Ovary (tissue), 10 donors: ENCODE measurements around the gene C1orf116. TPM values are rescaled to one million over a fixed set of nuclear protein-coding genes. Genes with fewer than 3 reads are reported as not detected.

Source experiments
- DNase-seq, 5 donors: peaks; one replicate each; pipeline ENCODE4 v3.0.0-alpha.2; 2019 to 2020
- H3K27ac ChIP-seq, 2 donors: fragments of 200-600 bp; one replicate each; pipeline versions ENCODE4 v1.5.1 to v1.8.0; 2019 to 2022
- H3K27me3 ChIP-seq: fragments of 200-600 bp; one replicate; pipeline ENCODE4 v1.8.0; 2022
- H3K36me3 ChIP-seq: fragments of 200-600 bp; sonication (generic); one replicate; pipeline ENCODE4 v1.5.1; 2019
- H3K4me1 ChIP-seq: one replicate; pipeline ENCODE4 v1.8.1; 2013; ENCODE audit warnings: mild to moderate bottlenecking, moderate library complexity; ENCODE audit not compliant: insufficient read depth
- H3K4me3 ChIP-seq: fragments of 200-600 bp; sonication (generic); one replicate; pipeline ENCODE4 v1.5.1; 2017
- H3K9me3 ChIP-seq, 2 donors: fragments of 200-600 bp in 1 of 2; sonication (generic) in 1 of 2; one replicate each; pipeline versions ENCODE4 v1.5.1 to v1.8.1; 2013 to 2019; ENCODE audit warnings: mild to moderate bottlenecking in 1 of 2, moderate library complexity in 1 of 2
- EP300 ChIP-seq: sonication (generic); formaldehyde crosslinking; IDR thresholded peaks from one replicate; pipeline ENCODE4 v1.6.1; 2017; ENCODE audit warnings: antibody characterized with exemption
- POLR2A ChIP-seq: fragments of 450-650 bp; IDR thresholded peaks from one replicate; pipeline ENCODE4 v1.6.1; 2017; ENCODE audit warnings: antibody characterized with exemption, mild to moderate bottlenecking, moderate library complexity
- WGBS, 3 donors: extraction: QIAGEN DNeasy Blood & Tissue Kit in 1 of 3; methylation state at CpG; one replicate each; pipeline versions ENCODE4 v1.1.5 to v1.1.7; 2013 to 2017; 5-methylcytosine and 5-hydroxymethylcytosine counted together
- intact Hi-C, 4 donors: fragments of 100-400 bp; cut with DNase I; formaldehyde crosslinking; loops; one replicate each; pipeline versions ENCODE4 v1.11.0 to v1.15.1; 2022 to 2023
- long read RNA-seq, 3 donors: library from polyadenylated mRNA in 2 of 3; unstranded in 2 of 3; transcript quantifications; one replicate each; pipeline ENCODE4 v2.0.0 and lab custom pipeline, GENCODE V29; 2021 to 2026
- polyA plus RNA-seq, 2 donors: library from polyadenylated mRNA; stranded (reverse); fragments of 200-250 nt in 1 of 2; fragments of 350-450 nt in 1 of 2; fragmentation: Illumina TruSeq in 1 of 2; extraction: RNeasy Lipid Tissue Mini Kit (QIAGEN cat#74804) in 1 of 2; gene quantifications; one replicate each; pipeline ENCODE4 v1.2.3, GENCODE V29; 2013 to 2014
- total RNA-seq, 7 donors: library from RNA; depleted of rRNA in 2 of 7; stranded (reverse); fragments of >200 nt in 2 of 7; fragmentation: NEBNext Ultra II Directional in 3 of 7; extraction: Animal tissue kit (Norgen Biotek cat#: 25700) in 3 of 7; gene quantifications; one replicate each; pipeline versions ENCODE4 v1.1.0 to v1.2.4, GENCODE V29; 2016 to 2023
- TF ChIP-seq, protein P1 (sequence below), 3 donors: fragments of 450-650 bp in 2 of 3; fragments of 200-600 bp in 1 of 3; IDR thresholded peaks; one replicate each; pipeline versions ENCODE4 v1.5.1 to v1.8.0; 2016 to 2022; ENCODE audit warnings: antibody characterized with exemption in 3 of 3, mild to moderate bottlenecking in 1 of 3
- donor health status: DM: no; HTN: no; CAD: no; lungs with moderate emphysema.
- donor health status: DM: no; HTN: no; CAD: no.
- donor health status: Bipolar disorder and iron deficiency.
- donor health status: DM: yes; HTN: yes; CAD: no.
- donor health status: DM: no; HTN: no; CAD: no.
- donor health status: DM: yes; HTN: yes; CAD: no.

C1orf116 gene
- 1 to 10 TPM in 2 of 7 donors, under 1 TPM in 3, not detected in 2; 0.10 to 1.6 (median 0.72) TPM for total RNA-seq
- polyA plus RNA-seq, result under 1 TPM; 0.02 to 0.07 TPM
- long read RNA-seq, donor 1, partial matches to known transcripts, result 0 of 2 reads
- long read RNA-seq, donor 1, other reads (novel, unspliced or antisense), result 2 of 2 reads
- long read RNA-seq, donor 2, result 0 reads
- long read RNA-seq, donor 3, partial matches to known transcripts, result 0 of 1 reads
- long read RNA-seq, donor 3, other reads (novel, unspliced or antisense), result 1 of 1 reads

DNA sequence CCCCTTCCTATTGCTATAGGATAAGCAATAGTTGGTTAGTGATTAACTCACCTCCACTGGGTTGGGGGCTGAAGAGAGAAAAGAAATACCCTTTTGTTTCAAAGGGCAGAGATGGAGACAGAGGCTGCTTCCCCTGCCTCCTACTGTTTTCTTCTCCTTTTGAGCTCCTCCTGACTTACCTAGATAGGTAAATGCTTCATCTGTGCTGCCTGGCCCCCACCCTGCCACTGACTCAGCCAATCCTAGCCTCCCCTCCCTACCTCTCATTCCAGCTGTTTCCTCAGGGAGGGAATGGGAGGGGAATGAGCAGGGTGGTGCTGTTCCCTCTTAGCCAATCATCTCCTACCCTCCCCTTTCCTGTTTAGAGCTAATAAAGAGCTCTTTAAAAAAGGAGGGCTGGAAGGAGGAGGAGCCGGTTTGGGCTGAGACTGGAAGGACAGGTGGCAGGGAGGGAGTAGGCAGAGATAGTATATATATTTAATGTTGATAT lies at the start of gene C1orf116:
Gene C1orf116 (minus strand): TSS at position 229 of the 490 bp plus-strand sequence. CDS start 5,158 bp downstream, outside the sequence.
- no peaks in the 10 kb centered on the region for H3K36me3 ChIP-seq
- H3K27me3 ChIP-seq, result no peaks in the 10 kb centered on the region
- 11 to 13% (median 12%) methylated on average over 1 of the region's 1 CpG for WGBS, 3 donors
- no peak within 1 kb of the TSS for H3K27ac ChIP-seq
- no peak for DNase-seq
- no peaks in the 10 kb centered on the region for H3K9me3 ChIP-seq
- no peak within 1 kb of the TSS for H3K4me3 ChIP-seq
- no peaks in the 10 kb centered on the region for H3K4me1 ChIP-seq
- intact Hi-C loops, result no loop called here
- TF ChIP-seq, protein P1, sequence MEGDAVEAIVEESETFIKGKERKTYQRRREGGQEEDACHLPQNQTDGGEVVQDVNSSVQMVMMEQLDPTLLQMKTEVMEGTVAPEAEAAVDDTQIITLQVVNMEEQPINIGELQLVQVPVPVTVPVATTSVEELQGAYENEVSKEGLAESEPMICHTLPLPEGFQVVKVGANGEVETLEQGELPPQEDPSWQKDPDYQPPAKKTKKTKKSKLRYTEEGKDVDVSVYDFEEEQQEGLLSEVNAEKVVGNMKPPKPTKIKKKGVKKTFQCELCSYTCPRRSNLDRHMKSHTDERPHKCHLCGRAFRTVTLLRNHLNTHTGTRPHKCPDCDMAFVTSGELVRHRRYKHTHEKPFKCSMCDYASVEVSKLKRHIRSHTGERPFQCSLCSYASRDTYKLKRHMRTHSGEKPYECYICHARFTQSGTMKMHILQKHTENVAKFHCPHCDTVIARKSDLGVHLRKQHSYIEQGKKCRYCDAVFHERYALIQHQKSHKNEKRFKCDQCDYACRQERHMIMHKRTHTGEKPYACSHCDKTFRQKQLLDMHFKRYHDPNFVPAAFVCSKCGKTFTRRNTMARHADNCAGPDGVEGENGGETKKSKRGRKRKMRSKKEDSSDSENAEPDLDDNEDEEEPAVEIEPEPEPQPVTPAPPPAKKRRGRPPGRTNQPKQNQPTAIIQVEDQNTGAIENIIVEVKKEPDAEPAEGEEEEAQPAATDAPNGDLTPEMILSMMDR (IDR thresholded peaks at IDR 0.05), result no peak
- TF ChIP-seq POLR2A (no peak), EP300 (no peak)

DNA sequence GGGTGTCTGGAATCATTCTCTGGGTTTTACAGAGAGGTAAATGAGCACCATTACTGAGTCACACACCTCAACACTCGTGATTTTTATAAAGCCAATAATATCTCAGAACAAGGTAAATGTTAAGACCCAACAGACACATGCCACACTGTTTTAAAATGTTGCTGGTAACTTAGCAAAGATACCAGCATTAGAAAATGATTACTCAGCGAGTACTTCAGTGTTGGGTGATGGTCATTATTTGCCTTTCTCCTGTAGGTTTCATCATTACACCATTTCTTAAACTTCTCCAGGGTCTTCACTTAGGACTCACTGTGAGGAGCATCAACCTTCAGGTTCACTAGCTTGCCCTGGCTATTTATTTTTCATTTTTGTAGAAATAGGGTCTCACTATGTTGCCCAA lies 49.2 kb upstream of the C1orf116 start:
- H3K9me3 ChIP-seq, result no peaks in the 10 kb centered on the region
- DNase-seq, result no peak
- WGBS, 3 donors, result 89 to 95% (median 90%) methylated on average over 2 of the region's 2 CpGs
- TF ChIP-seq, protein P1 (IDR thresholded peaks at IDR 0.05), result no peak
- no peak for TF ChIP-seq EP300
- TF ChIP-seq POLR2A, result no peak
- no peaks in the 10 kb centered on the region for H3K36me3 ChIP-seq
- no peak overlapping the region for H3K27ac ChIP-seq
- intact Hi-C loops, result loop anchor here in 2 of 4 donors (5.0 to 10.0 kb wide), 2 partner anchors 323 to 325 kb away; no protein-coding TSS in a partner anchor
- no peaks in the 10 kb centered on the region for H3K4me1 ChIP-seq
- no peaks in the 10 kb centered on the region for H3K27me3 ChIP-seq
- no peak overlapping the region for H3K4me3 ChIP-seq

DNA sequence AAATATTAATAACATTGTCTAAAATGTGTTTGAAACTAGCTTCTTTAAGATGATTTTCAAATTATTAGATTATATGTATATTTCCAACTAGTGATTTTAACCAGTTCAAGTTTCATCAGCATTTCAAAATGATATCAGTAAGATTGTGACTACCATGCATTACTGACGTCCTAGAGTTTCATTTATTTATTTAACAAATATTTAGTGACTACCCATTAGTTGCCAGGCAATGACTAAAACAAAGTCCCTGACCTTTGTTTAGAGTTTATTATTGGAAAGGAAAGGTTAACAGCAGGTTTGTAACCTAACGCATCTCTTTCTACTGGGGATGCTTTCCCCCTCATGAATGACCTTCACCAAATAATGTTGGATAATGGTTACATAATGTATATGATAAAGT lies 48.5 kb upstream of the C1orf116 start:
- H3K27ac ChIP-seq, result no peak overlapping the region
- H3K27me3 ChIP-seq, result no peaks in the 10 kb centered on the region
- no peak for DNase-seq
- H3K4me1 ChIP-seq, result no peaks in the 10 kb centered on the region
- no peaks in the 10 kb centered on the region for H3K36me3 ChIP-seq
- H3K4me3 ChIP-seq, result no peak overlapping the region
- TF ChIP-seq POLR2A (no peak), EP300 (no peak)
- TF ChIP-seq, protein P1 (IDR thresholded peaks at IDR 0.05), result no peak
- intact Hi-C loops, result loop anchor here in 2 of 4 donors (5.0 to 10.0 kb wide), 2 partner anchors 324 to 326 kb away; no protein-coding TSS in a partner anchor
- 46 to 68% (median 47%) methylated on average over 2 of the region's 2 CpGs for WGBS, 3 donors
- H3K9me3 ChIP-seq, result no peaks in the 10 kb centered on the region

DNA sequence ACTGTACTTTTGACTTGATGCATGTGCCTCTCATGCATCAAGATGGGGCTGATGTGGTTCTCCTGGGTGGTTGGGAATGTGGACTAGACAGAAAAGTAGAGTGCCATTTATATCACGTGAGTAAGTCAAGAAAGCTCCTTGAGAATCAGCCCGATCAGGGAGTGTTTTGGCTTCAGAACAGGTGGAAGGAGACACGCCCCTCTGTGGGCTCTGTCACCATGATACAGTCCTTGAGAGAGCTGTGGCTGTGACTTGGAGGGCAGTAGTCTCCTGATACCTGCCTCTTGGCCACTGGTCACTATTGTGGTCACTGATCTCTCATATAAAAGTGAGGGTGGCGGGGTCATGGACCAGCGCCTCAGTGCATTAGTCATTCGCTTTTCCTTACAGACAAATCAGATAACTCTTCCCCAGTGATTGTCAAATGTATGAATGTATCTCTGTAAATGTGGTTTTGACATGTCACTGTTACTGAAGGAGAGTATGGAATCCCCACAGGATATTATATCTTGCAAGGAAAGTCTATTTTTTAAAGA lies 47.2 kb upstream of the C1orf116 start:
- 93 to 95% (median 93%) methylated on average over 6 of the region's 6 CpGs for WGBS, 3 donors
- intact Hi-C loops, result loop anchor here in 3 of 4 donors (5.0 to 10.0 kb wide), 3 partner anchors 165 to 328 kb away; no protein-coding TSS in a partner anchor
- H3K27ac ChIP-seq, result no peak overlapping the region
- H3K36me3 ChIP-seq, result no peaks in the 10 kb centered on the region
- no peaks in the 10 kb centered on the region for H3K4me1 ChIP-seq
- TF ChIP-seq, protein P1 (IDR thresholded peaks at IDR 0.05), result no peak
- TF ChIP-seq POLR2A (no peak), EP300 (no peak)
- H3K27me3 ChIP-seq, result no peaks in the 10 kb centered on the region
- DNase-seq, result no peak
- H3K4me3 ChIP-seq, result no peak overlapping the region
- H3K9me3 ChIP-seq, result no peaks in the 10 kb centered on the region
